Stimulated activated naive B cell treated with anti-CD40 and anti-IgM and Interleukin-4, amounts not matched to agents 10 μg/mL and 1 μg/mL and 100 μg/mL, for 72 hours (primary cell): ENCODE results near the gene SGMS1.
"Not testable (repeated sequence)": the region's sequence is repeated elsewhere in the genome, so short reads cannot be mapped to it uniquely, and the experiment has no call there.

Source experiments
- ATAC-seq, 2 donors: fragments of 150-1000 bp; cut with Tn5 transposase; replicated peaks; 2 replicates each; pipeline ENCODE4 v1.10.0; 2021; ENCODE audit warnings: moderate library complexity in 1 of 2
- DNase-seq: peaks from one replicate; pipeline ENCODE4 v3.0.0; 2021
- H3K27ac Mint-ChIP-seq: one replicate; pipeline ENCODE4 v1.8.0; 2022; ENCODE audit warnings: mild to moderate bottlenecking, mixed read lengths
- H3K27me3 Mint-ChIP-seq, 2 donors: one replicate each; pipeline ENCODE4 v1.8.0; 2022; ENCODE audit warnings: mixed read lengths in 2 of 2
- H3K36me3 Mint-ChIP-seq, 2 donors: one replicate each; pipeline ENCODE4 v1.8.0; 2022; ENCODE audit warnings: mixed read lengths in 2 of 2, mild to moderate bottlenecking in 1 of 2
- H3K4me1 Mint-ChIP-seq, 2 donors: one replicate each; pipeline ENCODE4 v1.8.0; 2022; ENCODE audit warnings: mixed read lengths in 2 of 2, mild to moderate bottlenecking in 1 of 2
- H3K4me3 Mint-ChIP-seq, 2 donors: one replicate each; pipeline ENCODE4 v1.8.0; 2022; ENCODE audit warnings: mild to moderate bottlenecking in 2 of 2, mixed read lengths in 2 of 2, moderate library complexity in 1 of 2
- H3K9me3 Mint-ChIP-seq, 2 donors: one replicate each; pipeline ENCODE4 v1.8.0; 2022; ENCODE audit warnings: mixed read lengths in 2 of 2, mild to moderate bottlenecking in 1 of 2

The SGMS1 gene

GRCh38 chr10:50575477-50576244 is 48.1 kb downstream of the SGMS1 start:
- H3K27me3 Mint-ChIP-seq = no peaks in the 10 kb centered on the region
- peaks cover 42 to 81% of the 10 kb centered on the region in 2 donors for H3K4me1 Mint-ChIP-seq
- H3K36me3 Mint-ChIP-seq = peaks cover 7 to 20% of the 10 kb centered on the region in 2 donors
- no peak overlapping the region for H3K4me3 Mint-ChIP-seq
- no peaks in the 10 kb centered on the region for H3K9me3 Mint-ChIP-seq
- DNase-seq (no peak), ATAC-seq (no peak)
- H3K27ac Mint-ChIP-seq = no peak overlapping the region

- Mint-ChIP-seq H3K4me3 (no peak overlapping the region), H3K27me3 (no peaks in the 10 kb centered on the region), H3K36me3 (peaks cover 6 to 23% of the 10 kb centered on the region in 2 donors), H3K9me3 (no peaks in the 10 kb centered on the region), H3K4me1 (peaks cover 38 to 73% of the 10 kb centered on the region in 2 donors), H3K27ac (no peak overlapping the region)
- DNase-seq (no peak), ATAC-seq (no peak)
These were observed 48.8 kb downstream of the SGMS1 start for GRCh38 chr10:50574931-50575330.

- no peaks in the 10 kb centered on the region for H3K9me3 Mint-ChIP-seq
- H3K4me3 Mint-ChIP-seq = no peak overlapping the region
- no peak overlapping the region for H3K27ac Mint-ChIP-seq
- no peak for DNase-seq
- H3K36me3 Mint-ChIP-seq = peaks cover 6 to 20% of the 10 kb centered on the region in 2 donors
- H3K27me3 Mint-ChIP-seq = no peaks in the 10 kb centered on the region
- peaks cover 32 to 67% of the 10 kb centered on the region in 2 donors for H3K4me1 Mint-ChIP-seq
- ATAC-seq = no peak
These were observed 49.5 kb downstream of the SGMS1 start for GRCh38 chr10:50574305-50574704.

- Mint-ChIP-seq H3K27me3 (no peaks in the 10 kb centered on the region), H3K9me3 (no peaks in the 10 kb centered on the region), H3K4me3 (no peak overlapping the region), H3K4me1 (peaks cover 23 to 45% of the 10 kb centered on the region in 2 donors), H3K36me3 (peaks cover 5 to 19% of the 10 kb centered on the region in 2 donors), H3K27ac (no peak overlapping the region)
- ATAC-seq (no peak), DNase-seq (no peak)
These were observed 51.7 kb downstream of the SGMS1 start for GRCh38 chr10:50572017-50572491.

- not testable (repeated sequence) for H3K27me3 Mint-ChIP-seq, ATAC-seq, H3K27ac Mint-ChIP-seq, DNase-seq, H3K9me3 Mint-ChIP-seq, H3K4me3 Mint-ChIP-seq
- peaks cover 5 to 14% of the 10 kb centered on the region in 2 donors for H3K36me3 Mint-ChIP-seq
- H3K4me1 Mint-ChIP-seq = peaks cover 8 to 32% of the 10 kb centered on the region in 2 donors
These were observed 55.0 kb downstream of the SGMS1 start for GRCh38 chr10:50568750-50569149.

GRCh38 chr10:50567384-50567783 is 56.4 kb downstream of the SGMS1 start:
- Mint-ChIP-seq H3K4me1 (peaks cover 4 to 25% of the 10 kb centered on the region in 2 donors), H3K4me3 (no peak overlapping the region), H3K27me3 (no peaks in the 10 kb centered on the region), H3K36me3 (peaks cover 6 to 16% of the 10 kb centered on the region in 2 donors), H3K9me3 (no peaks in the 10 kb centered on the region), H3K27ac (no peak overlapping the region)
- ATAC-seq = no peak
- DNase-seq = no peak

- no peak for ATAC-seq
- Mint-ChIP-seq H3K4me3 (no peak overlapping the region), H3K4me1 (peaks cover 8 to 27% of the 10 kb centered on the region in 2 donors), H3K9me3 (no peaks in the 10 kb centered on the region), H3K27me3 (no peaks in the 10 kb centered on the region), H3K36me3 (peaks cover 6 to 16% of the 10 kb centered on the region in 2 donors), H3K27ac (no peak overlapping the region)
- DNase-seq = no peak
These were observed 57.6 kb downstream of the SGMS1 start for GRCh38 chr10:50566150-50566549.

GRCh38 chr10:50565301-50566083 is 58.3 kb downstream of the SGMS1 start:
- H3K36me3 Mint-ChIP-seq = peaks cover 6 to 16% of the 10 kb centered on the region in 2 donors
- no peaks in the 10 kb centered on the region for H3K9me3 Mint-ChIP-seq
- no peaks in the 10 kb centered on the region for H3K27me3 Mint-ChIP-seq
- H3K4me1 Mint-ChIP-seq = peaks cover 8 to 27% of the 10 kb centered on the region in 2 donors
- ATAC-seq (no peak), DNase-seq (no peak)
- no peak overlapping the region for H3K4me3 Mint-ChIP-seq
- no peak overlapping the region for H3K27ac Mint-ChIP-seq

GRCh38 chr10:50563906-50564305 is 59.9 kb downstream of the SGMS1 start:
- no peak overlapping the region for H3K4me3 Mint-ChIP-seq
- peaks cover 8 to 27% of the 10 kb centered on the region in 2 donors for H3K4me1 Mint-ChIP-seq
- no peak overlapping the region for H3K27ac Mint-ChIP-seq
- H3K9me3 Mint-ChIP-seq = no peaks in the 10 kb centered on the region
- no peak for DNase-seq
- peaks cover 6 to 11% of the 10 kb centered on the region in 2 donors for H3K36me3 Mint-ChIP-seq
- no peaks in the 10 kb centered on the region for H3K27me3 Mint-ChIP-seq
- ATAC-seq = no peak

GRCh38 chr10:50561816-50562215 is 61.9 kb downstream of the SGMS1 start:
- no peak overlapping the region for H3K27ac Mint-ChIP-seq
- peaks cover 4 to 8% of the 10 kb centered on the region in 2 donors for H3K36me3 Mint-ChIP-seq
- DNase-seq (no peak), ATAC-seq (no peak)
- no peaks in the 10 kb centered on the region for H3K9me3 Mint-ChIP-seq
- H3K4me1 Mint-ChIP-seq = peaks cover 8 to 27% of the 10 kb centered on the region in 2 donors
- no peak overlapping the region for H3K4me3 Mint-ChIP-seq
- no peaks in the 10 kb centered on the region for H3K27me3 Mint-ChIP-seq

- Mint-ChIP-seq H3K27ac (no peak overlapping the region), H3K36me3 (peaks cover 5 to 11% of the 10 kb centered on the region in 2 donors), H3K9me3 (no peaks in the 10 kb centered on the region), H3K27me3 (no peaks in the 10 kb centered on the region), H3K4me3 (no peak overlapping the region), H3K4me1 (peaks cover 12 to 31% of the 10 kb centered on the region in 2 donors)
- no peak for DNase-seq
- no peak for ATAC-seq
These were observed 62.5 kb downstream of the SGMS1 start for GRCh38 chr10:50561266-50561665.

GRCh38 chr10:50560370-50560769 is 63.4 kb downstream of the SGMS1 start:
- Mint-ChIP-seq H3K4me3 (no peak overlapping the region), H3K27me3 (no peaks in the 10 kb centered on the region), H3K4me1 (peaks cover 17 to 33% of the 10 kb centered on the region in 2 donors), H3K36me3 (peaks cover 9 to 10% of the 10 kb centered on the region in 2 donors), H3K27ac (no peak overlapping the region), H3K9me3 (no peaks in the 10 kb centered on the region)
- DNase-seq (no peak), ATAC-seq (no peak)

- H3K27ac Mint-ChIP-seq = no peak overlapping the region
- no peak for ATAC-seq
- peaks cover 17 to 27% of the 10 kb centered on the region in 2 donors for H3K4me1 Mint-ChIP-seq
These were observed 65.4 kb downstream of the SGMS1 start for GRCh38 chr10:50558371-50558770.

GRCh38 chr10:50557130-50557682 is 66.5 kb downstream of the SGMS1 start:
- peaks cover 6% of the 10 kb centered on the region in 2 donors for H3K36me3 Mint-ChIP-seq
- no peak overlapping the region for H3K4me3 Mint-ChIP-seq
- no peaks in the 10 kb centered on the region for H3K9me3 Mint-ChIP-seq
- H3K27ac Mint-ChIP-seq = no peak overlapping the region
- no peaks in the 10 kb centered on the region for H3K27me3 Mint-ChIP-seq
- DNase-seq = no peak
- no peak for ATAC-seq
- H3K4me1 Mint-ChIP-seq = peaks cover 18 to 24% of the 10 kb centered on the region in 2 donors

More at GRCh38 chr10:50558371-50558770, 65.4 kb downstream of the SGMS1 start:
- peaks cover 9 to 10% of the 10 kb centered on the region in 2 donors for H3K36me3 Mint-ChIP-seq
- H3K9me3 Mint-ChIP-seq = no peaks in the 10 kb centered on the region
- no peaks in the 10 kb centered on the region for H3K27me3 Mint-ChIP-seq
- H3K4me3 Mint-ChIP-seq = no peak overlapping the region
- DNase-seq = no peak
